Measurements from ENCODE around the gene SGMS2.

SGMS2 gene

DNA sequence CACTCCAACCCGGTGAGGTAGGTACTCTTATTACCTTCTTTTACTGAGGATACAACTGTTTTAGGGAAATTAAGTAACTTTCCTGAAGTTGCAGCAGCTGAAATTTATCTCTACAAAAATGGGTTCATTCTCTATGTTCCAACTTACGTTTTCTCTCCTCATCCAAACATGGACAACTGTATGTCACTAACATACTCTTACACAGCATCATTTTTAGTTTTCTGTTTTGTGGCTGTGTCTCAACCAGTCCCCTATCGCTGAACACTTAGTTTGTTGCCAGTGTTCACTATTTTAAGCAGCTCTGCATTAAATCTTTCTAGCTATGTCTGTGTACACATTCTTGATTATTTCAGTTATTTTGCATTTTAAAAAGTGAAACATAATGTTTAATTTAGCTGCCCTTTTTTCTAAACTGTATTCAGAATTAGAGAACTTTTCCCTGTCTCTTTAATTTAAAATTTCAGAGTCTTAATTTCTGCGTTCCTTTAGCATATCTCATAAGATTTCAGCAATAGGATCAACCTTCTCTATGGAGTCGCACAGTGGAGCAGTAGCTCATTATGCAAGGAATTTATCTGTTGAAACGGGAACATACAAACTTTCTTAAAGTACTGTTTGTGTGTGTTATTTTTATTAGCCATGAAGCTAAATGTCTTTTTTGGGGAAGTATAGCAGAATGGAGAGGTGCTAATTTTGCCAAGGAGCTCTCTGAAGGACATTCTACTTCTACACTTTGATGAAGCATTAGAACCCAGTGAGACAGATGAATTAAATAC lies 3.8 kb downstream of the SGMS2 start:
- no peak for DNase-seq (ENCODE audit: low read depth)

DNA sequence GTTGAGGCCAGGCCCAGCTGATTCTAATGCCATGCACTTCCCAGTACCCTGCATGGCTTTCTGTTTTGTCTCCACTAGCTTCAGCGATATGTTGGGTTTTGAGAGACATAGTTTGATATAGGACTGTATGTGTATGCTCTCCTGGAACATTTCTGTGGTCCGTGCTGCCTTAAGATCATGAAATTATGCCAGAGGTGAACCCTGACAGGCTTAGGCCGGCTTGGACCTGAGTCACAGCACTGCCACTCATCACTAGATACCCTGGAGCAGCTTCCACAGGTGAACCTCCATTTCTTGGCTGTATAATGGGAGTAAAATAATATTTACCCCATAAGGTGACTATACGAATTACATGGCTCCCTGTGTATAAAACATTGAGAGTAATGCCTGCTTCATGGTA lies 6.4 kb downstream of the SGMS2 start:
- no peak for DNase-seq (ENCODE audit: low read depth)

DNA sequence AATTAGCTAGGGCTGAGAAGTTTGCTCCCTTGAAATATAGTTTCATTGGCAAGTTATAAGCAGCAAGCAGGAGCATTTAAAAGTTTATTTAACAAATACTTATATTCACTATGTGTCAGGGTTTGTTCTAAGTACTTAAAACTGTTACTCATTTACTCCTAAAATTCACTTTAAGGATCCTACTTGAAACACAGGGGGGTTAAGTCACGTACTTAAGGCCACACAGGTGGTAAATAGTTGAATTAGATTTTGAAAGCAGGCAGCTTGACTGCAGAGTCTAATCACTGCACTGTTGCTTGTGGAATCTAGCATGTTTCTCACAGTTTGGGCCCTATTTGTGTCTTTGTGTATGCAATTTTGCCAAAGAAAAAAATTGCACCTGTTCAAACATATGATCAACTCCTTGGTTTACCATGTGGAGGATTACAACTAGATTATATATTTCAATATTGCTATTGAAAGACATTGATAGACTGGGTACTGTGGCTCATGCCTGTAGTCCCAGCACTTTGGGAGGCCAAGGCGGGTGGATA lies 7.6 kb downstream of the SGMS2 start:
- DNase-seq (ENCODE audit: low read depth), result no peak

DNA sequence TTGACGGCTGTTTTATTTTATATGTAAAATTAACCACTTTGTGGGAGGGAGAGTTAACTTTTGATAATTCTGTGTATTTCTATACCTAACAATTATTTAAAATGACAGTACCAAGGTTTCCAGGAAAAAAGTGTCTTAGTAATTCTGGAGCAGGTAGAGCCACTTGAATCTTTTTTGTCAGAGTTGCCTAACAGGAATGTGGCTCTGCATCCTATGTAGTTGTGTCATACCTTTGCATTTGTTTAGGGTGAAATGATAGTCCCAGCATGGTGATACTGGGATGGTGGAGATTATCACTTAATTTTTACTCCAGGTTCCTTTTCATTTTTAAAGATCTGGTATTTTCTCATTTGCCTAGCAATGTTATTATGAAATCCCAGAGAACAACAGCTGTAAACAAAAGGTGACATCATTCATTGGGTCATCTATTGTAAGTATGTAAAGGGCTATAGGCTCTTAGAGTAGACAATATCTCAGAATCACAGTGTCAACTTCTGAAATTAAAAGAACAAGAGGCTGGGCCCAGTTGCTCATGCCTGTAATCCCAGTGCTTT lies 9.6 kb downstream of the SGMS2 start:
- DNase-seq (ENCODE audit: low read depth), result no peak

DNA sequence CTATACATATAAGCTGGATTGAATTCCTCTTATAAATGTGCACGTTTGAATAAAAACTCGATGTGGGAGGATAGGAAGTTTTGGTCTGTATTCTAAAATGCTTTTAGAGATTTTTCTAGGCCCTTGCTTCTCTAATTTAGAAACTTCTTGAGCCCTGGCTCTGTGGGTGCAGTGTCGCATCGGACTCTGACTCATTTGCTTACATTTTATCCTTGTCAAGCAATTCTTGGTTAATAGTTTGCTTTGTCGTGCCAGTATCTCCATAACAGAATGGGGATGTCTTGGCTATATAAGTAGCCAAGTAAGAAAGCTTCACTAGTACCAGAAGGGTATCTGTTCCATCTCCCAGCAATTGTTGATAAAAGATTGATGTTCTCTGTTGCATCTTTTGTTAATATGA lies 10.7 kb downstream of the SGMS2 start:
- DNase-seq (ENCODE audit: low read depth), result no peak

DNA sequence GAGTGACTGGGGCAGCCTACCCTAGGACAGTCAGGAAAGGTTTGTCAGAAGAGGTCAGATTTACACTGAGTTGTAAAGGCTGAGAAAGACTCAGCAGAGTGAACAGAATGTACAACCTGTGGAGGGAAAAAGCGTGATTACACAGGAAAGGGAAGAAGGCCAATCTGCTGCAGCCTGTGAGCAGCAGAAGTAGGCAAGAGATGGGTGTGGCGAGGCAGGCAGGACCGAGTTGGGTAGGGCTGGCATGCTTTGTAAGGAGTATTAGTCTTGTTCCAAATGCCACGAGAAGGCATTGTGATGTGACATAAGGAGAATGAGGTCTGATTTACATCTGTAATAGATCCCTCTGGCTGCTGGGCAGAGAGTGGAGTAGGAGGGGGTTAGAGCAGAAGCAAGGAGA lies 12.6 kb downstream of the SGMS2 start:
- no peak for DNase-seq (ENCODE audit: low read depth)

DNA sequence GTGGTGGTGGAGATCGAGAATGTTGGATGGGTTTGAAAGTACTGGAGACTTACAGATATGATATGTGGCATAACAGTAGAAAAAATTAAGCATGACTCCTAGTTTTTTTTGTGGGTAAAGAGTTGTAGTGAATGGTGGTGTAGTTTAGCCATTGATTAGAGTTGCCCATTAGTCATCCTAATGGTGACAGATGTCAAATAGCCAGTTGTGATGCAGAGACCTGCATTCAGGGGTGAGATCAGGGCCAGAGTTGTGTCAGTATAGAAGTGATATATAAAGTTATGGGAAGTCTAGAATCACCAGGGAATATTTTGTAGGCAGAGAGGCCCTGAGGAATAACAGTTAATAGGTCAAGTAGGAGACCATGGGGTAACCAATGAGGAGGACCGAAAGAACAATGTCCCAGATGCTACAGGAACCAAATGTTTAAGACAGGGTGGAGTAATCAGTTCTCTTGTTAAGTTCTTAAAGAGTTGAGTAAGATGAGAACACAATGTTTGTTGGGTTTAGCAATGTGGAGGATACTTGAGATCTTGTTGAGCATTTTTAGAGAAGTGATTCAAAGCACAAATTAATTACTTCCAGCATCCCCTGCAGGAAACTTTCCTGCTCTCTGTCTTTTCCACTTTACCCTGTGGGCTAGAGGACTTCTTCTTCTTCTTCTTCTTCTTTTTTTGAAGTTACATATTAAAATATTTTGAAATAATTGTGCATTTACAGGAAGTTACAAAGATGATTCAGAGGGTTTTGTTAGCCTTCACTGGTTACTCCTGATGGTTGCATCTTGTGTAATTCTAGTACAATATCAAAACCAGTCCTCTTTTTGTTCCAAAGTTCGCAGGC lies 13.3 kb downstream of the SGMS2 start:
- no peak for DNase-seq (ENCODE audit: low read depth)

DNA sequence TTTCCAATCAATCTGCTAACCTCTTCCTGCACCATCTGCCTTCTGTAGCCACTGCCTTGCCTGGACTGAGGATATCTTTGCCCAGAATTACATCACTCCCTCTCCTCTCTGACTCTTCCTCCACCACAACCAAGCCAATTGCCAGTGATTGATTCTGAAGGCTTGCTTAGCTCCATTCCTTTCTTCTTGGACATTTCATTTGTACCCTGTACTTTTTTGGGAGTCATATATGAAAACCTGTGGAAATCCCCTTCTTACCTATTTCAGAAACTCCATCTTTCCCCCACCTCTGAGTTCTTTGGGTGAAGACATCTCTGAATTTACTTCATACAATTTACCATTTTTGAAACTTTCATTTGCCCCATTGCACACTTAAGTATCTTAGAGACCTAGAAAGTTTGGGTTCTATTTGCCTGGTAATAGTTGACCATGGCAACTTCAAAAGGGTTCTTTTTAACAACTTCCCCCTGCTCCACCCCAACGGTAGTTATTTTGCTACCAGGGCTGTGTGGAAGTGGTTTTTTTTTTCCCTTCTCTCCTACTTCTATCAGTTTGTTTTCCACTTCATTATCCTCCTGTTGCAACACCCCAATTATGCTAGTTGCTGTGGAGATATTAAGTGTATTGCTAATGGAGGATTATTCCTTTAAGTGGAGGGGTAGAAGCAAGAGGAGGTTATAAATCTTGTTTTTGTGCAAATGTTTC lies 14.3 kb downstream of the SGMS2 start:
- no peak for DNase-seq (ENCODE audit: low read depth)

DNA sequence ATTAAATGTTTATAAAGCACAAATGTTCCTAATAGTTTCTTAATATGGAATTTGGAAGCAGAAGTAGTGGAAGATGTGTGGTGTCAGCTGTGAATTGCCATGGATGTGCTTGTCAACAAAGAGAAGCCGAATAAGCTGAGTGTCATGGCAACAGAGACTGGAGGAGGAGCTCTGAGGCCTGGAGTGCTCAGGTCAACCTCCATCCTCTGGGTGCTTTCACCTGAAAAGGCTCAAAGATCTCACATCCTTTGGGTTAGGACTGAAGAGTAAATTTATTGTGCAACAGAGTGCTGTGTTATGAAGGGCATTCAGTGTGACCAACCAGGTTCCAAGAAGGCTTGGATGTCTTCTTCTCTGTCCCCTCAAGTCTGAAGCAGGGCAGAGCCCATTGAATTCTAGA lies 18.7 kb downstream of the SGMS2 start:
- no peak for DNase-seq (ENCODE audit: low read depth)

DNA sequence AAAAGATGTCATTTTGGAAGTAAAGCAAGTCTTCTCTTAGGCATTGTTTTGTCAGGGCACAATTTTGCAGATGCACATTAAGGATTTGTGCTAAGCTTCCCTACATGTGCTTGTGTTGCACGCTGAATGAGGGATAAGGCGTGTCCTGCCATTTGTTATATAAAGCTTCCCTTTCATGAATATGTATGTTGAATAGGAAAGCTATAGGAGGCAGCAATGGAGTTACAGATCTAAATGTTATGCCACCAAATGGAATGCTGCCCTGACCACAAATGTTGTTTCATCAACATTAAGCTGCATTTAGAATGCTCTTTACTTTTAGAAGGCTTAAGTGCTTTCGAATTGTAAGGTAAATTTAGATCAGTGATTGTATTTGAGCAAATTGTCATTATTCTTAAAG lies 20.9 kb downstream of the SGMS2 start:
- no peak for DNase-seq (ENCODE audit: low read depth)

DNA sequence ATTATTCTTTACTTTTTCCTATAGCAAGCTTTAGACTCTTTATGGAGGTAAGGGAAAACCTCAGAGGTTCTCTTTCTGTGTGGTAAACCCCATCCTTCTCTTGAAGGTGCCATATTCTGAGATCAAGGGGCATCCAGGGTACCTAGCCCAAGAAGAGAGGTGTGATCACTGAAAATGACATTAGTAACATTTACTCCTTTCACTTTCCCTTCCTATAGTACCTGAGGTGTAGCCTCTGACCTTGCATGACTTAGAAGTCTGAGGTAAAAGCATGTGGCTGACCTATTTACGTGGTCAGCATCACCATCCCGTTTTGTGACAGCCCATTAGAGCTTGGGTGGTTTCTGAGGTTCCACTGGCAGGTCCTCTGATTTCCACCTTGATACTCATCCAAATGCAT lies 25.7 kb downstream of the SGMS2 start:
- DNase-seq (ENCODE audit: low read depth), result no peak

DNA sequence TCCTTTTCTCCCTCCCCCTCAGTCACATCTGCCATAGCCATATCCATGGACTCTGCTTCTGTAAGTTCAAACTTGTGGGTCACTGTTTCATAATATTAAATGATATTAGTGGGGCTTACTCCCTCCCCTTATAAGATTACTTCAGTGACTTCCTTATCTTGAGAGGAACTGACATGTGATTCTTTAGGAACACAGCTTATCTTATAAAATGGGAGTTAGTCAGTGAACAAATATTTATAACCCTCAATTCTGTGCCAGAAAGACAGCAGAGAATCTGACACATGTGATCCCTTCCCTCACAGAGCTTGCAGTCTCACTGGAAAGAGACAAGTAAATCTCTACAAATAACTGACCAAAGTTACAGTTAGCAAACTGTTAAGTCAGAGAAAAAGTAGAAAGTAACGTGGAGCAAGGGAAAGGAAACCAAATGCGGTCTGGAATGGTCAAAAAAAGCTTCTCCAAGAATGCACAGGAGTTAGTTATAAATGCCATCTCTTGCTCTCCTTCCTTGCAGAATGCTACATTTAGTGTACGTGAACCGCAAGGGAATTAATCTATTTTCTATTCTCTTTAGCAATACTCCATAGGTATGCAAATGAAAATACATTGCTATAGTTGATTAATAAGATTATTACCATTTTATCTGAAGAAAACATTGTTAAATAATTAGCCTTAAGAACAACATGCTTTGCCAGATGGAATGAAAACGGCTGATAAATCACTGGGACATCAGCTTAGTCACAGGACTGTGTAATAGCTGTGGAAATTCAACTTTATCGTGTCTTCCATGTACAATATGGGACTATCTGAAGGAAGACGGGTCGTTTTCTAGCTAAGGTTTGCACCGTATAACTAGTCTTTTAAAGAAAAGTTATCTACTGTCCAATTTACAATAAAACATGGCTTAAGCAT lies 29.0 kb downstream of the SGMS2 start:
- DNase-seq (ENCODE audit: low read depth), result peak; percentile 65

DNA sequence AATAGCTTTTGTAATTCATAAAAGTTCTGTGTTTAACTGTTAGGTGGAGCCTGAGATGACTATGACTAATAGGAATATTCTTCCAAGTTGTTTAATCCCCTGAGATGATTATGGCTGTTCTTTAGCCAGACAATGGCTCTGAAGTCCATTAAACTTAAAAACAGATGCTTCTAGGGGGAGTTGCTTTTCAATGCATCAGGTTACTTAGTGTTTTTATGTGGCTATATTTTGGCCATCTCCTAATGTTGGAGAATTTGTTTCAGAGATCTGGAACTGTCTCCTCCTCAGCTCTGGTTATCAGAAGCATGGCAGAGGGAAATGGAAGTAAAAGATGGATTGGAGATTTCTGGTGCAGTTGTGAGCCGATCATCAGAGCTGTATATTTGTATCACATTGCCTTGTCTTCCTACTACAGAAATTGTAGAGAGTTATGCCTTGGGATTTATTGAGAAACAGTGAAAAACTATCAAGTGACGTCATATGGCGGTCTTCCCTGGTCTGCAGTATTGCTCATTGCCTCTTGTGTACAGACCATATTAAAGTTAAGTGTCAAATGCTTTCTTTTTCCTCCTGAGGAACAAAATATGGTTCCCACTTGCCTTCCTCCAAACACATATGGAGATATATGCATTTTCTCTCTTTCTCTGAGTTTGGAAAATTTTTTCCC lies 29.8 kb downstream of the SGMS2 start:
- DNase-seq (ENCODE audit: low read depth), result no peak

DNA sequence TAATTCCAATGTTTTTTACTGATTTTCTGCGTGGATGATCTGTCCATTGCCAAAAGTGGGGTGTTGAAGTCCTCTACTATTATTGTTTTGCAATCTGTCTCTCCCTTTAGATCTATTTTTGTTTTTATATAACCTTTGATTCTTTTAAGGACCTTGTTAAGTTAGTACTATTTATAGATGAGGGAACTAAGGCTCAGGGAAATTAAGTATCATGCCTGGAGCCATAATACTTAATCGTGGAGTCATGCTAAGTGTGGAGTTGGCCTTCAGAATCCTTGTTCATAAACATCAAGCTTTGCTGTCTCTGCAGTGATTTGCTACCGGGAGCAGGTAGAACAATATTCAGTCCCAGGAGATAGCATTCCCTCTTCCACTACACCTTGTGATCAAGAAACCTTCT lies 31.0 kb downstream of the SGMS2 start:
- DNase-seq (ENCODE audit: low read depth), result no peak

DNA sequence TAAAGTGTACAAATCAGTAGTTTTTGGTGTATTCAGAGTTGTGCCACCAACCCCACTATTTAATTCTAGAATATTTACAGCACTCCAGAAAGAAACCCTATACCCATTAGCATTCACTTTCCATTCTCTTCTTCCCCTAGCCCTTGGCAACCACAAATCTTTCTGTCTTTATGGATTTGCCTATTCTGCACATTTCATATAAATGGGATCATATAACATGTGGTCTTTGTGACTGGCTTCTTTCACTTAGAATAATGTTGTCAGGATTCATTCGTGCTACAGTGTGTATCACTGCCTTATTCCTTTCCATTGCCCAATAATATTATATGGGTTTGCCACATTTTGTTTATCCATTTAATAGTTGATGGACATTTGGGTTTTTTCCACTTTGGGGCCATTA lies 32.2 kb downstream of the SGMS2 start:
- DNase-seq (ENCODE audit: low read depth), result no peak

DNA sequence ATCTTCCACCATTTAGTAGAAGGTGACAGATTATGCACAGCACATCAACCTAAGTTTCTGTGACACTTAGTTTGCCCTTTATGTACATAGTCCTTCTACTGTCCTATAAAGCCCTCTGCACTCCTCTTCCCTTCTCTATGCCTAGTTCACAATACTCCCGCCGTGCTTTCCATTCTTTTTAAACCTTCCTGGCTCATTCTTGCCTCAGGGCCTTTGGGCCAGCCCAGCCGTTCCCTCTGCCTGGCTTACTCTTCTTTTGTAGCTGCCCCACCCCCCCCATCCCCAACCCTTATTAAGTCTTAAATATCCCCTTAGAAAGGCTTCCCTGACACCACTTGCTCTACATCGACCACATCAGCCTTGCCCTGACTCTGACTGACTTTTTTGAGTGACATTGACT lies 33.0 kb downstream of the SGMS2 start:
- DNase-seq (ENCODE audit: low read depth), result no peak

DNA sequence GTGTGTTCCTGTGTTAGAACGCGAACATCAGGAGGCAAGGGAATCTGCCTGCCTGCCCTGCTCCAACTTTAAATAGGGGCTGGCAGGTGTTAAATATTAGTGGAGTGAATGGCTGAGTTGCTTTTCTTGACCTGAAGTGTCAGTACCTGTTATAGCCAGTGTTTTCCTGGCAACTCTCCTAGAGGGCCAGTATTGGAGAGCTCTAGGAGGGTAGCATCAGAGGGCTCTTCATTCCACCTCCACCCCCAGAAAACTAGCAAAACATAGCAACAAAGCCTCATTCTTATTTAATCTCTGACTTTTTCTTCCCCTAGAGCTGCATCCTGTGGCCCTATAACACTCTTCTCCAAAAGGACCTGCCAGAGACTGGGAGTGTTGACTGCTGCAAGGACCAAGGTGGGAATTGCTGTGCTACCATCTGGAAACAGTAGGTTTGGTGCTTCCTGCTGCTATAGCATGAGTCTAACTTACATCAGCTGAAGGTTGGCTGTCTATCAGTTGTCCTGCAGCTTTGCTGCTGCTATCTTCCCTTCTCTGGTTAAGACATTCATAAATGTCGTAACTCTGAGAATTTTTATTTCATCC lies 33.5 kb downstream of the SGMS2 start:
- no peak for DNase-seq (ENCODE audit: low read depth)

DNA sequence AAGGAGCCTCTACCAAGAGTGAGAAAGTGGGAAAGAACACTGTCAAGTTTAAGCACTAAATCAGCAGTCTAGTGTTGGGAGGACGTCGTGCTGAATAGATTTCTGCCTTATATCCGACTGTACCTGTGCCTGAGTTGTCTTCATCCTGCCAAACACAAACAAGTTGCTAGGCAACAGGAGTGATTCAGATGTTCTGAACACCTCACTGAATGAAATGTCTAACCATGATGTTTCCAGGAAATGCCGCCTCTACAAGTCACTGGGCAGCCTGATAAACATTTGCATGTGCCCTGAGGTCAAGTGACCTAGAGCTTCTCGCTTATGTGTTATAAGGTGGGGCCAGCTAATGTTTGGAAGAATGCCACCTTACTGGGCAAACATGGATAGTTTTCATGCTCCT lies 37.9 kb downstream of the SGMS2 start:
- DNase-seq (ENCODE audit: low read depth), result no peak

DNA sequence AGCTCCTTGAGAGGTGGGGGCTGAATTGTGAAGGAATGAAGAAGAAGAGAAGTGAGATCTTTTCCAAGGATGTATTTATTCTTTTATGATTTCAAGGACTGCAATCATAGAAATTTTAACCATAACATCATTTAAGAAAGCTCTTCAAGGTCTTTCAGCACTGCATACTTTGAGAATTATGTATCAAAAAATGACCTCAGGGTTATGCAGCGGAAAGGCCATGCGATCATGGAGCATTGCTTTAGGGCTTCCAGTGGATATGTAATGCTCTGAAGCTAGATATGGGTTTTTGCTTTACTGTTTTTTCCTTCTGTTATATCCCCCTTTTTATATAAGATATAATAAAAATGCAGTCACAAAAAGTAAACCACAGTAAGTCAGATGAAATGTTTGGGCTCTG lies 38.7 kb downstream of the SGMS2 start:
- no peak for DNase-seq (ENCODE audit: low read depth)

DNA sequence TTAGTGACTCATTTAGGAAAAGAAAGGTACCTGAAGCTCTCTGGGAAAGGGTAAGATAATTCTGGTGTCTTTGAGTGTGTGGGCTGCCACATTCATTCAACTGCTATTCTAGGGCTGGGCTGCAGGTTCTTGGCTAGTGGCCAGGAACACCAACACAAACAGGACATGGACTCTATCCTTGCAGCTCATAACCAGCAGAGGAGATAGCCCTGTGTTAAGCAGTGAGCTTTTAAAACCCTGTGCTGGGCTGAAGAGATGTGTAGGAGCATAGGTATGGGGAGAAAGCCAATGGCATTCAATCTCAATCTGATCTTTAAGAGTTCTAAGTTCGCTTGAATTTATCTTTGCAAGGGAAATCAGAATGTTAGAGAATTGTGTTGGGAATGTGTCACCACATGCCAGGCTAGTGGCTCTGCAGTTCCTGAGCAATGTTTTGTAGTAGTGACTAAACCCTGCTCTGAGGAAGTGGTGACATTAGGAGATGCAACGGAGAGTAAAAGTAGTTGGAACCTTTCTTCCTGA lies 39.2 kb downstream of the SGMS2 start:
- DNase-seq (ENCODE audit: low read depth), result peak; percentile 50
